GM18868 (cell line): ENCODE results near the gene STARD6.
"Not testable (repeated sequence)": the region's sequence is repeated elsewhere in the genome, so short reads cannot be mapped to it uniquely, and the experiment has no call there.

Experiments used
- ATAC-seq: cut with Tn5 transposase; IDR thresholded peaks from one replicate; pipeline ENCODE4 v1.9.1; 2021; ENCODE audit warnings: mild to moderate bottlenecking, moderate library complexity; ENCODE audit not compliant: unreplicated experiment

STARD6 gene

GRCh38 chr18:54351186-54351585, 6.5 kb downstream of the STARD6 start:
- no peak for ATAC-seq

- ATAC-seq = no peak
These were observed 19.4 kb downstream of the STARD6 start for GRCh38 chr18:54338230-54338629.

GRCh38 chr18:54335638-54336173, 22.0 kb downstream of the STARD6 start:
- no peak for ATAC-seq

GRCh38 chr18:54330768-54331548, 26.7 kb downstream of the STARD6 start:
- no peak for ATAC-seq

GRCh38 chr18:54329787-54330186, 27.9 kb downstream of the STARD6 start:
- ATAC-seq = no peak

GRCh38 chr18:54327818-54328217, 29.8 kb downstream of the STARD6 start:
- no peak for ATAC-seq

GRCh38 chr18:54323970-54324369, 33.7 kb downstream of the STARD6 start:
- no peak for ATAC-seq

GRCh38 chr18:54323561-54323960, 34.1 kb downstream of the STARD6 start:
- no peak for ATAC-seq

GRCh38 chr18:54316071-54316820, 41.4 kb downstream of the STARD6 start:
- no peak for ATAC-seq

GRCh38 chr18:54309564-54309963, 48.1 kb downstream of the STARD6 start:
- ATAC-seq = not testable (repeated sequence)

- no peak for ATAC-seq
These were observed 54.2 kb downstream of the STARD6 start for GRCh38 chr18:54303408-54303807.

- ATAC-seq = not testable (repeated sequence)
These were observed 58.7 kb downstream of the STARD6 start for GRCh38 chr18:54298991-54299390.

GRCh38 chr18:54296062-54296461, 61.6 kb downstream of the STARD6 start:
- ATAC-seq = no peak

GRCh38 chr18:54294274-54294673, 63.4 kb downstream of the STARD6 start:
- ATAC-seq = no peak

GRCh38 chr18:54284981-54285785, 72.5 kb downstream of the STARD6 start:
- ATAC-seq = peak; percentile 99

GRCh38 chr18:54284535-54284934, 73.1 kb downstream of the STARD6 start:
- ATAC-seq = peak; percentile 36

GRCh38 chr18:54280220-54280569, 77.5 kb downstream of the STARD6 start:
- no peak for ATAC-seq

GRCh38 chr18:54279477-54280219, 78.0 kb downstream of the STARD6 start:
- ATAC-seq = no peak

- ATAC-seq = no peak
These were observed 79.0 kb downstream of the STARD6 start for GRCh38 chr18:54278615-54279014.

- ATAC-seq = no peak
These were observed 79.8 kb downstream of the STARD6 start for GRCh38 chr18:54277899-54278298.
